Measurements from ENCODE around the gene STX2.

- TF ChIP-seq CTCF (conservative IDR thresholded peaks at IDR 0.05 in 1 of 2, IDR thresholded peaks at IDR 0.05 in 1 of 2; ENCODE audit: low read depth in 1 of 2, low read length in 2 of 2), result no peak
- TF ChIP-seq EZH2 (IDR thresholded peaks at IDR 0.05; ENCODE audit: low read length, missing control alignments), result no peak
Measured at GRCh38 chr12:130877333-130877732, 38.3 kb upstream of the STX2 start.
